HepG2 (cell line): ENCODE results near the gene DGCR8. TPM values are rescaled to one million over a fixed set of nuclear protein-coding genes. Genes with fewer than 3 reads are reported as not detected.

ENCODE experiments used
- AGO2 ChIP-seq: fragments of 200-400 bp; formaldehyde crosslinking; optimal IDR thresholded peaks from 2 replicates; pipeline ENCODE3; 2017; ENCODE audit warnings: mild to moderate bottlenecking, low read depth, low read length, moderate library complexity
- ATF2 ChIP-seq: sonication (generic); formaldehyde crosslinking; IDR thresholded peaks from 2 replicates; pipeline ENCODE4 v1.4.0; 2020; ENCODE audit warnings: missing genetic modification reagents
- ATRX ChIP-seq: sonication (generic); formaldehyde crosslinking; IDR thresholded peaks from 2 replicates; pipeline ENCODE4 v1.4.0; 2020; ENCODE audit warnings: missing genetic modification reagents, borderline replicate concordance
- BRD4 ChIP-seq: sonication (generic); formaldehyde crosslinking; IDR thresholded peaks from 2 replicates; pipeline ENCODE4 v1.4.0; 2020; ENCODE audit warnings: missing genetic modification reagents
- HES4 ChIP-seq: sonication (generic); formaldehyde crosslinking; IDR thresholded peaks from 2 replicates; pipeline ENCODE4 v1.9.0; 2021; ENCODE audit warnings: mild to moderate bottlenecking, missing genetic modification reagents, borderline replicate concordance
- HNF4G ChIP-seq, 2 experiments: sonication (generic) in 1 of 2; formaldehyde crosslinking in 1 of 2; IDR thresholded peaks; 2 replicates each; pipeline versions ENCODE4 v1.4.0 to v1.6.1; 2011 to 2020; ENCODE audit warnings: borderline replicate concordance in 2 of 2, low read depth in 2 of 2, mild to moderate bottlenecking in 2 of 2, low read length in 1 of 2, missing genetic modification reagents in 1 of 2, moderate library complexity in 1 of 2
- HNRNPL ChIP-seq: fragments of 200-400 bp; formaldehyde crosslinking; IDR thresholded peaks from 2 replicates; pipeline ENCODE4 v1.6.1; 2017; ENCODE audit warnings: mild to moderate bottlenecking, low read depth, low read length
- HOXA3 ChIP-seq: sonication (generic); formaldehyde crosslinking; IDR thresholded peaks from 2 replicates; pipeline ENCODE4 v1.5.0; 2020; ENCODE audit warnings: missing genetic modification reagents
- NFE2L2 ChIP-seq: fragments of 150-350 bp; IDR thresholded peaks from 2 replicates; pipeline ENCODE4 v1.6.1; 2014; ENCODE audit warnings: low read length
- NR2F6 ChIP-seq, 2 experiments: IDR thresholded peaks; 2 replicates each; pipeline ENCODE4 v1.6.1; 2016; ENCODE audit warnings: antibody characterized with exemption in 1 of 2, mild to moderate bottlenecking in 1 of 2
- POLR2A ChIP-seq, 2 experiments: IDR thresholded peaks; 2 replicates each; pipeline ENCODE4 v1.6.1; 2011; ENCODE audit warnings: low read depth in 2 of 2, low read length in 2 of 2, mild to moderate bottlenecking in 1 of 2, moderate library complexity in 1 of 2; ENCODE audit not compliant: insufficient read depth in 1 of 2
- POLR2AphosphoS5 ChIP-seq: IDR thresholded peaks from 2 replicates; pipeline ENCODE4 v1.6.1; 2012; ENCODE audit warnings: low read depth, low read length
- RAD51 ChIP-seq: fragments of 450-650 bp; IDR thresholded peaks from 2 replicates; pipeline ENCODE4 v1.6.1; 2016; ENCODE audit warnings: borderline replicate concordance
- SMAD1 ChIP-seq: sonication (generic); formaldehyde crosslinking; IDR thresholded peaks from 2 replicates; pipeline ENCODE4 v1.4.0; 2020; ENCODE audit warnings: missing genetic modification reagents, low read depth, mild to moderate bottlenecking, borderline replicate concordance
- SNAI1 ChIP-seq: sonication (generic); formaldehyde crosslinking; IDR thresholded peaks from 2 replicates; pipeline ENCODE4 v1.5.0; 2020; ENCODE audit warnings: mild to moderate bottlenecking, missing genetic modification reagents, borderline replicate concordance
- TEAD2 ChIP-seq: sonication (generic); formaldehyde crosslinking; IDR thresholded peaks from 2 replicates; pipeline ENCODE4 v1.9.0; 2021; ENCODE audit warnings: missing genetic modification reagents
- THAP7 ChIP-seq: sonication (generic); formaldehyde crosslinking; IDR thresholded peaks from 2 replicates; pipeline ENCODE4 v1.8.1; 2023; ENCODE audit warnings: mild to moderate bottlenecking, missing genetic modification reagents
- ZNF326 ChIP-seq: sonication (generic); formaldehyde crosslinking; IDR thresholded peaks from 2 replicates; pipeline ENCODE4 v1.4.0; 2020; ENCODE audit warnings: missing genetic modification reagents, borderline replicate concordance
- ZNF614 ChIP-seq: IDR thresholded peaks from 2 replicates; pipeline ENCODE4 v1.6.1; 2018; ENCODE audit warnings: missing biosample characterization, missing genetic modification reagents, inconsistent platforms, borderline replicate concordance
- polyA plus RNA-seq, 8 experiments: library from polyadenylated mRNA; depleted of rRNA in 3 of 8; stranded (reverse) in 7 of 8; unstranded in 1 of 8; fragments of >200 nt; fragmentation: Illumina TruSeq in 4 of 8; extraction: Trizol in 4 of 8; gene quantifications; 2 replicates each; pipeline versions ENCODE4 v1.2.1 to v1.2.3, GENCODE V29; 2011 to 2016; ENCODE audit warnings: low read depth in 4 of 8, missing spikeins in 1 of 8, mixed read lengths in 1 of 8; ENCODE audit not compliant: insufficient read depth in 1 of 8
- total RNA-seq, 5 experiments: library from RNA; depleted of rRNA; stranded (reverse); fragments of >200 nt; fragmentation: Illumina TruSeq; extraction: Trizol; gene quantifications; 2 replicates each; pipeline ENCODE4 v1.2.3, GENCODE V29; 2016; ENCODE audit warnings: low read depth in 1 of 5
- TF ChIP-seq, protein P1 (sequence below): sonication (generic); formaldehyde crosslinking; IDR thresholded peaks from 2 replicates; pipeline ENCODE4 v1.8.0; 2023; ENCODE audit warnings: mild to moderate bottlenecking, missing genetic modification reagents
- TF ChIP-seq, protein P2 (sequence below): sonication (generic); formaldehyde crosslinking; IDR thresholded peaks from 2 replicates; pipeline ENCODE4 v1.4.0; 2020; ENCODE audit warnings: missing genetic modification reagents, borderline replicate concordance
- TF ChIP-seq, protein P3 (sequence below): IDR thresholded peaks from 2 replicates; pipeline ENCODE4 v1.6.1; 2012; ENCODE audit warnings: low read length, improper control_type of control experiment

Gene DGCR8
- total and polyA plus RNA-seq, 2 of the 13 experiments (the other 11 are each of a cell fraction or from before 2014, with no cell fraction given), result 10.2 to 23.2 TPM

DNA sequence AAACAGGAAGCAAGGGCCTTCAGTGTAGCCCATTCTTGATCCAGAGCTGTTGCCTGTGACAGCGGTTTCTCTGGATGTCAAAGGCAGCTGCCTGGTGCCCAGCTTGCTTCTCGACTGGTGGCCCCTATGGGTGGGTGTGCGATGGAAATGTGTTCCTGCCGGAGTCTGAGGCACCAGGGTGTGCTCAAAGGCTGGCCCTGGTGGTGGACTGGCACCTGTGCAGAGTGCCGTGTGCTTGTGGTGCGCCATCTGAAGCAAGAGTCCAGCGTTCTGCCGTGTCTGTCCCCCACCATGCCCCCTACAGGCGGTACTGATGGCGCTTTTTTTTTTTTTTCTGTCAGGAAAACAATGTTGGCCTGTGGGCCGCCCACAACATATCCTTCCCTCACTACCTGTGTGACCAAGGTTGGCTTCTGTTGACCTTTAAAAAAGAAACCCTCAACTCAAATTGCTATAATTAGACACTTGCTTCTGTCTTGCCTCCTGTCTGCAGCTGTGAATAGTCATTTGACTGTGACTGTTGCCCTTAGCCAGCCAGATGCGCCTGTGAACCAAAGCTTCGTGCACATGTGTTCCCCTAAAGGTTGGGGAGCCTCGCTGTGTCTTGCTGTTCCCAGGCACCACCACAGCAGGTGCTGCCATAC lies 31.1 kb downstream of the DGCR8 start (continued):
- TF ChIP-seq, protein P1, sequence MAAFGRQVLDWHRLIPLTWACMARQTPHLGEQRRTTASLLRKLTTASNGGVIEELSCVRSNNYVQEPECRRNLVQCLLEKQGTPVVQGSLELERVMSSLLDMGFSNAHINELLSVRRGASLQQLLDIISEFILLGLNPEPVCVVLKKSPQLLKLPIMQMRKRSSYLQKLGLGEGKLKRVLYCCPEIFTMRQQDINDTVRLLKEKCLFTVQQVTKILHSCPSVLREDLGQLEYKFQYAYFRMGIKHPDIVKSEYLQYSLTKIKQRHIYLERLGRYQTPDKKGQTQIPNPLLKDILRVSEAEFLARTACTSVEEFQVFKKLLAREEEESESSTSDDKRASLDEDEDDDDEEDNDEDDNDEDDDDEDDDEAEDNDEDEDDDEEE, result no peak
- no peak for TF ChIP-seq NR2F6 (IDR thresholded peaks at IDR 0.05)
- no peak for TF ChIP-seq NR2F6 (CRISPR knock-in tag; IDR thresholded peaks at IDR 0.05)
- no peak for TF ChIP-seq RAD51
- TF ChIP-seq BRD4 (CRISPR knock-in tag), result no peak
- peak; percentile 52 for TF ChIP-seq POLR2AphosphoS5
- no peak for TF ChIP-seq NFE2L2
- TF ChIP-seq SMAD1, result no peak
- TF ChIP-seq, protein P2, sequence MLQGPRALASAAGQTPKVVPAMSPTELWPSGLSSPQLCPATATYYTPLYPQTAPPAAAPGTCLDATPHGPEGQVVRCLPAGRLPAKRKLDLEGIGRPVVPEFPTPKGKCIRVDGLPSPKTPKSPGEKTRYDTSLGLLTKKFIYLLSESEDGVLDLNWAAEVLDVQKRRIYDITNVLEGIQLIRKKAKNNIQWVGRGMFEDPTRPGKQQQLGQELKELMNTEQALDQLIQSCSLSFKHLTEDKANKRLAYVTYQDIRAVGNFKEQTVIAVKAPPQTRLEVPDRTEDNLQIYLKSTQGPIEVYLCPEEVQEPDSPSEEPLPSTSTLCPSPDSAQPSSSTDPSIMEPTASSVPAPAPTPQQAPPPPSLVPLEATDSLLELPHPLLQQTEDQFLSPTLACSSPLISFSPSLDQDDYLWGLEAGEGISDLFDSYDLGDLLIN (CRISPR knock-in tag), result no peak
- TF ChIP-seq HNF4G (IDR thresholded peaks at IDR 0.05; ENCODE audit: borderline replicate concordance, low read depth, low read length), result peak; percentile 21; the same call in 1 of the 2 replicates
- TF ChIP-seq HNF4G (CRISPR knock-in tag; IDR thresholded peaks at IDR 0.05; ENCODE audit: borderline replicate concordance, low read depth), result no peak
- TF ChIP-seq, protein P3, sequence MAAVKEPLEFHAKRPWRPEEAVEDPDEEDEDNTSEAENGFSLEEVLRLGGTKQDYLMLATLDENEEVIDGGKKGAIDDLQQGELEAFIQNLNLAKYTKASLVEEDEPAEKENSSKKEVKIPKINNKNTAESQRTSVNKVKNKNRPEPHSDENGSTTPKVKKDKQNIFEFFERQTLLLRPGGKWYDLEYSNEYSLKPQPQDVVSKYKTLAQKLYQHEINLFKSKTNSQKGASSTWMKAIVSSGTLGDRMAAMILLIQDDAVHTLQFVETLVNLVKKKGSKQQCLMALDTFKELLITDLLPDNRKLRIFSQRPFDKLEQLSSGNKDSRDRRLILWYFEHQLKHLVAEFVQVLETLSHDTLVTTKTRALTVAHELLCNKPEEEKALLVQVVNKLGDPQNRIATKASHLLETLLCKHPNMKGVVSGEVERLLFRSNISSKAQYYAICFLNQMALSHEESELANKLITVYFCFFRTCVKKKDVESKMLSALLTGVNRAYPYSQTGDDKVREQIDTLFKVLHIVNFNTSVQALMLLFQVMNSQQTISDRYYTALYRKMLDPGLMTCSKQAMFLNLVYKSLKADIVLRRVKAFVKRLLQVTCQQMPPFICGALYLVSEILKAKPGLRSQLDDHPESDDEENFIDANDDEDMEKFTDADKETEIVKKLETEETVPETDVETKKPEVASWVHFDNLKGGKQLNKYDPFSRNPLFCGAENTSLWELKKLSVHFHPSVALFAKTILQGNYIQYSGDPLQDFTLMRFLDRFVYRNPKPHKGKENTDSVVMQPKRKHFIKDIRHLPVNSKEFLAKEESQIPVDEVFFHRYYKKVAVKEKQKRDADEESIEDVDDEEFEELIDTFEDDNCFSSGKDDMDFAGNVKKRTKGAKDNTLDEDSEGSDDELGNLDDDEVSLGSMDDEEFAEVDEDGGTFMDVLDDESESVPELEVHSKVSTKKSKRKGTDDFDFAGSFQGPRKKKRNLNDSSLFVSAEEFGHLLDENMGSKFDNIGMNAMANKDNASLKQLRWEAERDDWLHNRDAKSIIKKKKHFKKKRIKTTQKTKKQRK, result no peak
- TF ChIP-seq HNRNPL, result peak; percentile 46; the same call in 1 of the 2 replicates
- TF ChIP-seq ZNF326, result no peak
- TF ChIP-seq POLR2A (IDR thresholded peaks at IDR 0.05; ENCODE audit: insufficient read depth in 1 of 2, low read depth in 2 of 2, low read length in 2 of 2), result peak in 1 of 2 experiments; percentile 62; a peak in 2 of 4 replicates
- TF ChIP-seq HES4 (CRISPR knock-in tag), result no peak
- TF ChIP-seq AGO2, result peak; percentile 53
- TF ChIP-seq HOXA3 (CRISPR knock-in tag), result peak; percentile 43; the same call in 1 of the 2 replicates
- TF ChIP-seq ATRX (CRISPR knock-in tag), result no peak
- no peak for TF ChIP-seq SNAI1 (CRISPR knock-in tag)
- TF ChIP-seq TEAD2 (CRISPR knock-in tag), result no peak
- no peak for TF ChIP-seq THAP7 (CRISPR knock-in tag)
- TF ChIP-seq ATF2 (CRISPR knock-in tag), result no peak
- no peak for TF ChIP-seq ZNF614
